Stimulated activated CD4-positive, alpha-beta T cell treated with anti-CD3 and anti-CD28 coated beads, Interleukin-2, amount 100 ng/mL, for 48 hours (primary cell): ENCODE results near the gene RGS8.
"Not testable (repeated sequence)": the region's sequence is repeated elsewhere in the genome, so short reads cannot be mapped to it uniquely, and the experiment has no call there.

Experiments used
- DNase-seq, 2 donors: peaks; one replicate each; pipeline ENCODE4 v3.0.0-alpha.2; 2020

The RGS8 gene

GRCh38 chr1:182700351-182700709 lies 15.9 kb upstream of the RGS8 start:
- no peak for DNase-seq

GRCh38 chr1:182699393-182700350 lies 15.3 kb upstream of the RGS8 start:
- no peak for DNase-seq

DNA sequence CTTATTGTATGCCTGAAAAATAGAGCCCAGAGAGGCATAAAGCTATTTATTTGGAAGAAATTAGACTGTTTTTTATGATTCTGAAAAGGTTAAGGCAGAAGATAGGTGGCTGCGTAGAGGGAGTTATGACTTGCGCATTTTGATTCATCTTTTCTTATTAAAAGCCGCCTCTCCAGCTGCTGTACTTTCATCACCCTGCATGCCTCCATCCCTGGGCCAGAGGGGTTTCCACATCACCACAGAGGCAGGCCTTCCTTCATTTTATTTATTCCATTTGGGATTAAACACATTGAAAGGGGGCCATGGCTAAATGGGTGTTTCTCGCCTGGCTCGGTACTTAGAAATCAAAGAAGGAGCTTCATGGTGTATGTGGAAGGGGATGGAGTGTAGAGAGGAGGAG lies 14.6 kb upstream of the RGS8 start:
- no peak for DNase-seq

GRCh38 chr1:182693139-182693538 lies 8.8 kb upstream of the RGS8 start:
- DNase-seq = not testable (repeated sequence)

- DNase-seq = no peak
Measured at GRCh38 chr1:182690886-182691443, 6.6 kb upstream of the RGS8 start.

- no peak for DNase-seq
Measured at GRCh38 chr1:182688436-182689205, 4.2 kb upstream of the RGS8 start.

- DNase-seq = no peak
Measured at GRCh38 chr1:182687361-182687760, 3.0 kb upstream of the RGS8 start.

- DNase-seq = no peak
Measured at GRCh38 chr1:182686446-182686845, 2.1 kb upstream of the RGS8 start.

DNA sequence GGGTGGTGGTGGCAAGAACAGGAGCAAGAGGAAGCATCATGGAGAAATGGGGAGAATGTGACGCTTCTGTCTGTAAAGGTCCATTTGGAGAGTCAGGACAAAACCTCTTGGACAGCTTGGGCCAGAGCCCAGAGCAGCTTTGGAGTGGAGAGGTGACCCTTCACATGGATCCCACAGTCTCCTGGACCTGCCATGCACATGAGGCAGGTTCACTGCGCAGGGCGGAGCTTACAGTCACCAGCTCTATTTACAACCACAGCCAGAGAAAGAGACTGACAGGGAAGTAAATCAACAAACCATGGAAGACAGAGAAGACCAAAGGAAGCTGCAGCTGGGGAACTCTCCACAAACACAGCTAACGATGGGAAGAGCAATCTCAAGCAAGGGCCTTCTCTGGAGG lies 828 bp upstream of the RGS8 start:
- no peak for DNase-seq

- DNase-seq = no peak
Measured at GRCh38 chr1:182682898-182683501, 1.4 kb downstream of the RGS8 start.

- no peak for DNase-seq
Measured at GRCh38 chr1:182682406-182682805, 2.0 kb downstream of the RGS8 start.

DNA sequence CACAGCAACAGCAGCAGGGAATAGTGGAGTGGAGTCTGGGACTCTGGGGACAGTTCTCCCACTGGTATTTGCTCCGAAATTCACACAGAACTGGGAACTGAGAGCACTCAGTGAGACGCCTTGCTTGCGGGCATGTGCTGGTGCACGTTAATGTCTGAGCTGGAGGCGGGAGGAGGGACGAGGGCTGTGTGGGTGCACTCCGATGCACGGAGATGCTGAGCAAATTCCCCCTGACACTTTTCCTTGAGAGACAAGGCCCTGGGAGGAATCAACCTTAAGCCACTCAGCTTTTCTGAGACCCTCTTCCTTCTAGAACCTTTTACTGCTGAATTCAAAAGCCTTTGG lies 2.8 kb downstream of the RGS8 start:
- no peak for DNase-seq

- DNase-seq = no peak
Measured at GRCh38 chr1:182680901-182681567, 3.4 kb downstream of the RGS8 start.

- no peak for DNase-seq
Measured at GRCh38 chr1:182680408-182680807, 4.0 kb downstream of the RGS8 start.

DNA sequence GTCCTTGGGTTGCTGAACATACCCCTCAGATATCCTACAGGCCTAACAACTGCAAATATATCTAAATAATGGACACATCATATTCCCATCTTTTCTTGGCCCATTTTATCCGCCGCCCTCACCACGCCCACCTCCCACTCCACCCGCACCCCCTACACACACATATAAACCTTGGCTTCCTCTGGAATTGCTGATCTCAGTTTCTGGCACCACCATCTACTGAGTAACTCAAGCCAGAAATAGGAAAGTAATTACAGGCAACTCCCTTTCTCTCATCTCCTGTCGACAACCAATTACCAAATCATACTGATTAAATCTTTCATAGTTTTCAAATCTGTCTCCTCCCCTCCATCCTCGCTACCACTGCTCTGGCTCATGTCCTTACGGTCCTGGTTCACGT lies 4.7 kb downstream of the RGS8 start:
- DNase-seq = no peak

- DNase-seq = no peak
Measured at GRCh38 chr1:182677397-182678098, 6.8 kb downstream of the RGS8 start.

DNA sequence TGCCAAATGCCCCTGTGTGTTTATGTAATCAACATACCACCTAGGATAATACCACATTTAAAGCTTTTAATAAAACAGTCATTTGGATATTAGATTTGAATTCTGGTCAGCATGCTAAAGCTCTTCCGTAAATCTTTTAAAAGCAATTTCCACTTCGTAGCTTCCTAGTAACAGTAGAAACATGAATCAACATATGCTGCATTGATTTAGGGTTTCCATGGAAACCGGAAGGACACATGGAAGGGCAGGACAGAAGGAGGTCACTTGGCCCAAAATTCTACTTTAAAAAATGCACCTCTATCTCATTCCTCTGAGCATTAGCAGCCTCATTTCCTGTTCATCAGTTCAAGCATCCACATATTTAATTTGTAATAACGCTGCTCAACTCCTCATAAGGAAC lies 8.1 kb downstream of the RGS8 start:
- no peak for DNase-seq

- no peak for DNase-seq
Measured at GRCh38 chr1:182674346-182675246, 9.8 kb downstream of the RGS8 start.

- no peak for DNase-seq
Measured at GRCh38 chr1:182672487-182672836, 11.9 kb downstream of the RGS8 start.

GRCh38 chr1:182671750-182672486 lies 12.5 kb downstream of the RGS8 start:
- DNase-seq = no peak
